B cell (primary cell): ENCODE data around the gene TOMM70. TPM values are rescaled to one million over a fixed set of nuclear protein-coding genes. Genes with fewer than 3 reads are reported as not detected.

ENCODE experiments used
- ATAC-seq: fragments of 200-7000 bp; cut with Tn5 transposase; one replicate; pipeline ENCODE4 v1.10.0; 2021; ENCODE audit warnings: low read depth, mild to moderate bottlenecking, moderate number of reproducible peaks, moderate library complexity
- CTCF ChIA-PET: fragments of 350-600 bp; sonication (Branson Sonifier 250); formaldehyde crosslinking; loops from one replicate; lab custom pipeline; 2021; ENCODE audit warnings: antibody characterized with exemption, inconsistent platforms; lab: Charles Lee
- POLR2A ChIA-PET: fragments of 350-600 bp; sonication (Branson Sonifier 250); formaldehyde crosslinking; loops from one replicate; lab custom pipeline; 2021; ENCODE audit warnings: antibody characterized with exemption; lab: Charles Lee
- DNase-seq: peaks from one replicate; pipeline ENCODE4 v3.0.0; 2013
- H2AFZ ChIP-seq: 2 replicates; pipeline ENCODE4 v1.6.1; 2012; ENCODE audit warnings: mild to moderate bottlenecking, low read depth, low read length; ENCODE audit not compliant: insufficient read depth, poor library complexity, severe bottlenecking
- H3K27ac ChIP-seq, 2 donors: 1 replicate in 1 of 2; 2 replicates in 1 of 2; pipeline ENCODE4 v1.5.1; 2012 to 2013; ENCODE audit warnings: low read length in 2 of 2, mild to moderate bottlenecking in 2 of 2, moderate library complexity in 1 of 2
- H3K27me3 ChIP-seq, 4 experiments: fragments of 200-600 bp in 1 of 4; sonication (generic) in 1 of 4; replicated peaks in 1 of 4; 1 replicate in 2 of 4; 2 replicates in 2 of 4; pipeline versions ENCODE4 v1.6.1 to v1.7.0; 2013 to 2016; ENCODE audit warnings: low read length in 3 of 4, mild to moderate bottlenecking in 2 of 4, mixed read lengths in 1 of 4, moderate library complexity in 1 of 4; ENCODE audit not compliant: insufficient read depth in 4 of 4, control insufficient read depth in 3 of 4; ENCODE audit errors: control extremely low read depth in 1 of 4
- H3K36me3 ChIP-seq, 2 experiments: replicated peaks in 1 of 2; 1 replicate in 1 of 2; 2 replicates in 1 of 2; pipeline versions ENCODE4 v1.6.1 to v1.7.1; 2013; ENCODE audit warnings: low read length in 1 of 2; ENCODE audit not compliant: insufficient read depth in 2 of 2, control insufficient read depth in 1 of 2; ENCODE audit errors: control extremely low read depth in 1 of 2, extremely low read depth in 1 of 2
- H3K4me1 ChIP-seq, 2 donors: fragments of 200-600 bp in 1 of 2; sonication (generic) in 1 of 2; 1 replicate in 1 of 2; 2 replicates in 1 of 2; pipeline versions ENCODE4 v1.5.1 to v1.6.1; 2013 to 2017; ENCODE audit warnings: low read length in 2 of 2; ENCODE audit not compliant: control insufficient read depth in 2 of 2, insufficient read depth in 2 of 2
- H3K4me2 ChIP-seq: replicated peaks from 2 replicates; pipeline ENCODE3; 2012; ENCODE audit warnings: mild to moderate bottlenecking, low read depth, low read length; ENCODE audit not compliant: poor library complexity, severe bottlenecking
- H3K4me3 ChIP-seq, 5 experiments: fragments of 200-600 bp in 1 of 5; sonication (generic) in 1 of 5; 1 replicate in 3 of 5; 2 replicates in 2 of 5; pipeline versions ENCODE4 v1.5.1 to v1.7.0; 2011 to 2016; ENCODE audit warnings: low read length in 4 of 5, mild to moderate bottlenecking in 4 of 5, low read depth in 2 of 5, control low read depth in 1 of 5, moderate library complexity in 1 of 5; ENCODE audit not compliant: insufficient read depth in 1 of 5; ENCODE audit errors: control extremely low read depth in 1 of 5, extremely low read depth in 1 of 5
- H3K79me2 ChIP-seq: fragments of 200-600 bp; sonication (generic); one replicate; pipeline ENCODE4 v1.6.0; 2016; ENCODE audit warnings: low read length; ENCODE audit not compliant: control insufficient read depth, insufficient read depth
- H3K9ac ChIP-seq: fragments of 200-600 bp; sonication (generic); 2 replicates; pipeline ENCODE4 v1.6.1; 2017; ENCODE audit warnings: mild to moderate bottlenecking, low read length, moderate library complexity
- H3K9me3 ChIP-seq, 3 donors: one replicate each; pipeline versions ENCODE4 v1.6.1 to v1.7.1; 2013; ENCODE audit warnings: low read length in 2 of 3; ENCODE audit not compliant: control insufficient read depth in 2 of 3, insufficient read depth in 1 of 3; ENCODE audit errors: control extremely low read depth in 1 of 3
- H4K20me1 ChIP-seq: 2 replicates; pipeline ENCODE4 v1.6.0; 2012; ENCODE audit warnings: mild to moderate bottlenecking, low read length; ENCODE audit not compliant: insufficient read depth, control insufficient read depth, poor library complexity, severe bottlenecking
- H3K27ac Mint-ChIP-seq: one replicate; pipeline ENCODE4 v1.8.0; 2021; ENCODE audit warnings: mixed read lengths
- H3K27me3 Mint-ChIP-seq: one replicate; pipeline ENCODE4 v1.8.0; 2021; ENCODE audit warnings: mixed read lengths
- H3K4me1 Mint-ChIP-seq: one replicate; pipeline ENCODE4 v1.8.0; 2021; ENCODE audit warnings: mixed read lengths
- H3K4me3 Mint-ChIP-seq: one replicate; pipeline ENCODE4 v1.8.0; 2021; ENCODE audit warnings: mixed read lengths
- H3K9me3 Mint-ChIP-seq: one replicate; pipeline ENCODE4 v1.8.0; 2022; ENCODE audit warnings: mixed read lengths; ENCODE audit not compliant: insufficient read depth
- CTCF ChIP-seq: fragments of 200-600 bp; IDR thresholded peaks from one replicate; pipeline ENCODE4 v1.8.0; 2022; ENCODE audit warnings: antibody characterized with exemption, mild to moderate bottlenecking
- EZH2 ChIP-seq: IDR thresholded peaks from 2 replicates; pipeline ENCODE4 v1.6.1; 2012; ENCODE audit warnings: borderline replicate concordance, low read depth, mild to moderate bottlenecking, moderate library complexity, low read length; ENCODE audit not compliant: insufficient read depth, poor library complexity, severe bottlenecking
- WGBS: methylation state at CpG from one replicate; pipeline ENCODE4 v1.1.5; 2013; ENCODE audit warnings: missing lambda C conversion rate; ENCODE audit not compliant: insufficient coverage; 5-methylcytosine and 5-hydroxymethylcytosine counted together
- intact Hi-C: fragments of 100-400 bp; cut with micrococcal nuclease; formaldehyde crosslinking; loops from one replicate; pipeline ENCODE4 v1.10.0; 2022
- polyA plus RNA-seq: library from polyadenylated mRNA; depleted of rRNA; stranded (reverse); fragments of >200 nt; gene quantifications from 2 replicates; pipeline ENCODE4 v1.2.3, GENCODE V29; 2012
- total RNA-seq, 2 donors: library from RNA; stranded (reverse); fragments of 120-200 nt in 1 of 2; gene quantifications; 1 replicate in 1 of 2; 2 replicates in 1 of 2; pipeline versions ENCODE4 v1.2.3 to v1.2.4, GENCODE V29; 2013 to 2022

TOMM70 gene
- total and polyA plus RNA-seq, 2 donors (not counting 1 experiment from before 2014, with no cell fraction given): 6.9 to 30.0 TPM

GRCh38 chr3:100360757-100361496, 40.0 kb downstream of the TOMM70 start:
- no peaks in the 10 kb centered on the region for H3K27me3 Mint-ChIP-seq
- no peak overlapping the region for H3K27ac Mint-ChIP-seq
- WGBS: 95% methylated on average over 3 of the region's 4 CpGs

More at GRCh38 chr3:100360757-100361496, 40.0 kb downstream of the TOMM70 start:
- Histone ChIP-seq H3K4me3 (no peak overlapping the region), H3K9ac (no peak overlapping the region), H3K36me3 (peaks cover 5 to 31% of the 10 kb centered on the region in 2 experiments), H3K4me2 (no peak overlapping the region), H2AFZ (no peak overlapping the region), H3K27ac (no peak overlapping the region), H4K20me1 (no peaks in the 10 kb centered on the region), H3K27me3 (no peaks in the 10 kb centered on the region), H3K9me3 (no peaks in the 10 kb centered on the region), H3K79me2 (no peaks in the 10 kb centered on the region), H3K4me1 (no peaks in the 10 kb centered on the region)
- DNase-seq (no peak), ATAC-seq (no peak)
- intact Hi-C loops: no loop called here
- peaks cover 2% of the 10 kb centered on the region for H3K9me3 Mint-ChIP-seq
- POLR2A ChIA-PET: no interaction called here
- CTCF ChIA-PET: no interaction called here
- H3K4me3 Mint-ChIP-seq: no peak overlapping the region
- no peak for TF ChIP-seq CTCF
- TF ChIP-seq EZH2: no peak
- H3K4me1 Mint-ChIP-seq: no peaks in the 10 kb centered on the region
